Measurements from ENCODE around the gene ELAPOR2.

The ELAPOR2 gene

GRCh38 chr7:87016606-87017005, 42.8 kb downstream of the ELAPOR2 start:
- DNase-seq (ENCODE audit: low spot score), result no peak
- no peak for TF ChIP-seq CTCF (IDR thresholded peaks at IDR 0.05; ENCODE audit: extremely low read depth, missing control alignments)

DNA sequence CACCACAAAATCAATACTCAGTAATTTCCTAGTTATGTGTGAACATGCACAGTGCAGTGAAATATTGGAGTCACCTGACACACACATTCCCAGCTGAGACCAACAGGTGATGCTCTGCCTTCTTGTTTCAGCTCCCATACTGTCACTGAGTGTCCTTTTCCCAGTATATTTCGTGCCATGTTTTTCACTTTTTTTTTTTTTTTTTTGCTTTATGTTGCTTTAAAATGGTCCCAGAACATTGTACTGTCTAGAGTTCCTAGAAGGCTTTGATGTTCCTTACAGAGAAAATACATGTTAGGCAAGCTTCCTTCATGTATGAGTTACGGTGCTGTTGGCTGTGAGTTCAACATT, 45.6 kb downstream of the ELAPOR2 start:
- TF ChIP-seq CTCF (IDR thresholded peaks at IDR 0.05; ENCODE audit: extremely low read depth, missing control alignments), result no peak
- no peak for DNase-seq (ENCODE audit: low spot score)

DNA sequence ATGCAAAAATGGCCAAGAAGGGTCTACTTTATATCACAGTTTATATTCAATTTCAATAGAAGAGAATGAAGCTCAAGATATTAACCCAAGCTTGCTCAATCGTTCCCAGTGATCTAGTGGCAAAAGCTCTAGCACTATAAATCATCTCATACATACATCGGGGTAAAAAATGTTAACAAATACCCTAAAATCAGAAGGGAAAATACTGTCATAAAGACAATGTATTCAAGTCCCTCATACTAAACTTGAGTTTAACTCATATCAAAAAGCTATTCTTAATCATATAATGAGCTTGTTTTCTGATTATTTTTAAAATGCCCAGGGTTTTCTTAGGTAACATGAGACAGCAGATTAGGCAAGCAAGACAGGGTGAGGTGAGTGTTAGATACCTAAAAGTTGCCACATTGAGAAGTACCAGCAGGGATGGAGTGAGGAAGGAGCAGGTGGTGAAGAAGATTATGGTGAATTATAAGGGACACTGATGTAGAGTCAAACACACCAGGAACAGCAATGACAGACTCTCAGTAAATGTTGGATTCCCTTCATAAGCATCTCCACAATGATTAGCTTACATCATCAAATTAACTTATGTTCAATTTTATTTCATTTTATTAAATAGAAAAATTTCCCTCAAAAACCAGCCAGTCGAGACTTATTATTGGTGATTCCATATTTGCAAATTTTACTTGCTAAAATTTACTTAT, 46.2 kb downstream of the ELAPOR2 start:
- no peak for DNase-seq (ENCODE audit: low spot score)
- no peak for TF ChIP-seq CTCF (IDR thresholded peaks at IDR 0.05; ENCODE audit: extremely low read depth, missing control alignments)

All from GM20000 (cell line).